ENCODE measurements around the gene CREB3L2.

DNA sequence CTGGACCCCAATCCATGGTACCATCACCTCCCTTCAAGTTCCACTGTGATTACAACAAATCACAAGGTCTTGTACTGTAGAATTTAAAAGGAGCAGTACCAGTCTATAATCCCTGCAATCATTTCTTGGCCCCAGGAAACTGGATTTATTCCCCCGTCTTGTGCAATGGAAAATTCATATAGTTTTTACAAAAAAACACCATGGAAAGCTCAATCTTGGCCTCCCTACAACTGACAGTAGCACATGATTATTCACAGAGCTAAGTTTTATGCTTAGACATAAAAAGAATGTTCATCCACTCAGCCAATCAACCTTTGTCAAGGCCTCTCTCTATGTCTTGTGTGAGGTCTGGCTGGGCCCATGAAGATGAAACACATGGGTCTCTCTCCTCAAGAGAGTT is 165.3 kb downstream of the CREB3L2 start:
- TF ChIP-seq, protein P1, sequence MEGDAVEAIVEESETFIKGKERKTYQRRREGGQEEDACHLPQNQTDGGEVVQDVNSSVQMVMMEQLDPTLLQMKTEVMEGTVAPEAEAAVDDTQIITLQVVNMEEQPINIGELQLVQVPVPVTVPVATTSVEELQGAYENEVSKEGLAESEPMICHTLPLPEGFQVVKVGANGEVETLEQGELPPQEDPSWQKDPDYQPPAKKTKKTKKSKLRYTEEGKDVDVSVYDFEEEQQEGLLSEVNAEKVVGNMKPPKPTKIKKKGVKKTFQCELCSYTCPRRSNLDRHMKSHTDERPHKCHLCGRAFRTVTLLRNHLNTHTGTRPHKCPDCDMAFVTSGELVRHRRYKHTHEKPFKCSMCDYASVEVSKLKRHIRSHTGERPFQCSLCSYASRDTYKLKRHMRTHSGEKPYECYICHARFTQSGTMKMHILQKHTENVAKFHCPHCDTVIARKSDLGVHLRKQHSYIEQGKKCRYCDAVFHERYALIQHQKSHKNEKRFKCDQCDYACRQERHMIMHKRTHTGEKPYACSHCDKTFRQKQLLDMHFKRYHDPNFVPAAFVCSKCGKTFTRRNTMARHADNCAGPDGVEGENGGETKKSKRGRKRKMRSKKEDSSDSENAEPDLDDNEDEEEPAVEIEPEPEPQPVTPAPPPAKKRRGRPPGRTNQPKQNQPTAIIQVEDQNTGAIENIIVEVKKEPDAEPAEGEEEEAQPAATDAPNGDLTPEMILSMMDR (conservative IDR thresholded peaks at IDR 0.05; ENCODE audit: low read length), result no peak
- no peak for TF ChIP-seq EZH2phosphoT487 (IDR thresholded peaks at IDR 0.05; ENCODE audit: borderline replicate concordance, low read depth, low read length)

All from OCI-LY7 (cell line).